Psoas muscle (tissue), 8 donors: Measurements from ENCODE around the gene OSMR. TPM values are rescaled to one million over a fixed set of nuclear protein-coding genes. Genes with fewer than 3 reads are reported as not detected.
"Not testable (repeated sequence)": the region's sequence is repeated elsewhere in the genome, so short reads cannot be mapped to it uniquely, and the experiment has no call there.

Experiments
- ATAC-seq, 4 donors: fragments of 200-7000 bp; cut with Tn5 transposase; one replicate each; pipeline ENCODE4 v1.9.1; 2020; ENCODE audit warnings: moderate library complexity in 3 of 4, mild to moderate bottlenecking in 2 of 4
- DNase-seq, 2 donors: peaks; one replicate each; pipeline ENCODE4 v3.0.0-alpha.2; 2020
- H3K27ac ChIP-seq: fragments of 200-600 bp; one replicate; pipeline ENCODE4 v1.8.0; 2022
- H3K27me3 ChIP-seq, 3 donors: fragments of 200-600 bp in 1 of 3; one replicate each; pipeline versions ENCODE4 v1.6.1 to v1.8.0; 2013 to 2022; ENCODE audit warnings: low read length in 2 of 3, mild to moderate bottlenecking in 2 of 3, moderate library complexity in 1 of 3; ENCODE audit not compliant: insufficient read depth in 3 of 3
- H3K36me3 ChIP-seq, 2 donors: fragments of 200-600 bp in 1 of 2; one replicate each; pipeline versions ENCODE4 v1.6.1 to v1.8.0; 2013 to 2022; ENCODE audit warnings: low read depth in 1 of 2, mild to moderate bottlenecking in 1 of 2, moderate library complexity in 1 of 2; ENCODE audit not compliant: insufficient read depth in 1 of 2
- H3K4me1 ChIP-seq: fragments of 200-600 bp; one replicate; pipeline ENCODE4 v1.8.0; 2022
- H3K4me3 ChIP-seq: fragments of 200-600 bp; one replicate; pipeline ENCODE4 v1.8.0; 2022; ENCODE audit warnings: mild to moderate bottlenecking
- H3K9me3 ChIP-seq: fragments of 200-600 bp; one replicate; pipeline ENCODE4 v1.8.0; 2022
- WGBS, 3 donors: extraction: QIAGEN DNeasy Blood & Tissue Kit; methylation state at CpG; one replicate each; pipeline versions ENCODE4 v1.1.6 to v1.1.7; 2013; 5-methylcytosine and 5-hydroxymethylcytosine counted together
- intact Hi-C, 2 donors: fragments of 100-400 bp; cut with DNase I; formaldehyde crosslinking; loops; one replicate each; pipeline versions ENCODE4 v1.11.0 to v1.14.2; 2022
- polyA plus RNA-seq, 3 donors: library from polyadenylated mRNA; stranded (reverse); fragments of 200-250 nt; gene quantifications; one replicate each; pipeline ENCODE4 v1.2.3, GENCODE V29; 2013
- total RNA-seq, 4 donors: library from RNA; stranded (reverse); fragmentation: NEBNext Ultra II Directional in 2 of 4; extraction: Animal tissue kit (Norgen Biotek cat#: 25700) in 2 of 4; gene quantifications; one replicate each; pipeline versions ENCODE4 v1.2.1 to v1.2.4, GENCODE V29; 2021 to 2023
- TF ChIP-seq, protein P1 (sequence below): fragments of 200-600 bp; IDR thresholded peaks from one replicate; pipeline ENCODE4 v1.8.0; 2022; ENCODE audit warnings: antibody characterized with exemption
- donor health status: healthy with polysubstance abuse.
- donor health status: DM: no; HTN: no; CAD: no; lungs with moderate emphysema.
- donor health status: Bipolar disorder and iron deficiency.
- donor health status: healthy.
- donor health status: DM: yes; HTN: yes; CAD: no.
- donor health status: DM: no; HTN: no; CAD: no.
- donor health status: DM: no; HTN: no; CAD: no.
- donor health status: DM: yes; HTN: yes; CAD: no.

Gene OSMR
- total and polyA plus RNA-seq, 7 donors: 3.2 to 27.0 (median 9.9) TPM

GRCh38 chr5:38854907-38855306, 9.1 kb downstream of the OSMR start:
- intact Hi-C loops: no loop called here
- Histone ChIP-seq H3K27ac (no peak overlapping the region), H3K4me1 (no peaks in the 10 kb centered on the region), H3K27me3 (no peaks in the 10 kb centered on the region), H3K9me3 (no peaks in the 10 kb centered on the region), H3K4me3 (no peak overlapping the region), H3K36me3 (peaks cover 0 to 3% of the 10 kb centered on the region in 2 donors)
- ATAC-seq: no peak
- 81 to 87% (median 87%) methylated on average over 7 of the region's 7 CpGs for WGBS, 3 donors
- TF ChIP-seq, protein P1, sequence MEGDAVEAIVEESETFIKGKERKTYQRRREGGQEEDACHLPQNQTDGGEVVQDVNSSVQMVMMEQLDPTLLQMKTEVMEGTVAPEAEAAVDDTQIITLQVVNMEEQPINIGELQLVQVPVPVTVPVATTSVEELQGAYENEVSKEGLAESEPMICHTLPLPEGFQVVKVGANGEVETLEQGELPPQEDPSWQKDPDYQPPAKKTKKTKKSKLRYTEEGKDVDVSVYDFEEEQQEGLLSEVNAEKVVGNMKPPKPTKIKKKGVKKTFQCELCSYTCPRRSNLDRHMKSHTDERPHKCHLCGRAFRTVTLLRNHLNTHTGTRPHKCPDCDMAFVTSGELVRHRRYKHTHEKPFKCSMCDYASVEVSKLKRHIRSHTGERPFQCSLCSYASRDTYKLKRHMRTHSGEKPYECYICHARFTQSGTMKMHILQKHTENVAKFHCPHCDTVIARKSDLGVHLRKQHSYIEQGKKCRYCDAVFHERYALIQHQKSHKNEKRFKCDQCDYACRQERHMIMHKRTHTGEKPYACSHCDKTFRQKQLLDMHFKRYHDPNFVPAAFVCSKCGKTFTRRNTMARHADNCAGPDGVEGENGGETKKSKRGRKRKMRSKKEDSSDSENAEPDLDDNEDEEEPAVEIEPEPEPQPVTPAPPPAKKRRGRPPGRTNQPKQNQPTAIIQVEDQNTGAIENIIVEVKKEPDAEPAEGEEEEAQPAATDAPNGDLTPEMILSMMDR: no peak
- no peak for DNase-seq

DNA sequence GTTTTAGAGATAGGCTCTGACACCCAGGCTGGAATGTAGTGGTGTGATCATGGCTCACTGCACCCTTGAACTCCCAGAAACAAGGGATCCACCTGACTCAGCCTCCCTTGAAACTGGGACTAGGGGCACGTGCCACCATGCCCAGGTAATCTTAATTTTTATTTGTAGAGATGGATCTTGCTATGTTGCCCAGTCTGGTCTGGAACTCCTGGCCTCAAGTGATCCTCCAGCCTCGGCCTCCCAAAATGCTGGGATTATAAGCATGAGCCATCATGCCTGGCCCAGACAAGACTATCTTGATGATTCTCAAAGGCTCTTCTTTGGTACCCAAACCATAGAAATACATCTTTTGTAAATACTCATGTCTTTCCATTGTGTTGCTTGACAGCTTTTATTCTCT, 10.8 kb downstream of the OSMR start:
- Histone ChIP-seq H3K9me3 (peaks cover 3% of the 10 kb centered on the region), H3K27ac (no peak overlapping the region), H3K36me3 (peaks cover 0 to 3% of the 10 kb centered on the region in 2 donors), H3K4me1 (no peaks in the 10 kb centered on the region), H3K4me3 (no peak overlapping the region), H3K27me3 (no peaks in the 10 kb centered on the region)
- no peak for DNase-seq
- TF ChIP-seq, protein P1: no peak
- 84 to 92% (median 89%) methylated on average over 2 of the region's 2 CpGs for WGBS, 3 donors
- ATAC-seq: no peak
- intact Hi-C loops: no loop called here

DNA sequence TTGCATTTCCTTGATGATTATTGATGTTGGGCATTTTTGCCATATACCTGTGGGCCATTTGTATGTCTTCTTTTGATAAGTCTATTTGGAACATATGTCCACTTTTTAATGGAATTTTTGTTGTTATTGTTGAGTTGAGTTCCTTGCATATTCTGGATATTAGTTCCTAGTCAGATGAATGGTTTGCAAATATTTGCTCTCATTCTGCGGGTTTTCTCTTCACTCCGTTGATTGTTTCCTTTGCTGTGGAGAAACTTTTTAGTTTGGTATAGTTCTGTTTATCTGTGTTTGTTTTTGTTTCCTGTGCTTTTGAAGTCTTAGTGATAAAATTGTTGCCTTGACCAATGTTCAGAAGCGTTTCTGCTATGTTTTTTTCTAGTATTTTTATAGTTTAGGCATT, 13.0 kb downstream of the OSMR start:
- H3K27ac ChIP-seq: no peak overlapping the region
- no peaks in the 10 kb centered on the region for H3K4me1 ChIP-seq
- H3K27me3 ChIP-seq: no peaks in the 10 kb centered on the region
- intact Hi-C loops: no loop called here
- TF ChIP-seq, protein P1: no peak
- peaks cover 7% of the 10 kb centered on the region for H3K9me3 ChIP-seq
- 88 to 91% (median 88%) methylated on average over 3 of the region's 3 CpGs for WGBS, 3 donors
- no peak for DNase-seq
- H3K4me3 ChIP-seq: no peak overlapping the region
- H3K36me3 ChIP-seq: peaks cover 0 to 3% of the 10 kb centered on the region in 2 donors
- ATAC-seq: no peak

- H3K4me1 ChIP-seq, intact Hi-C loops, H3K36me3 ChIP-seq, H3K4me3 ChIP-seq, DNase-seq, ATAC-seq, H3K27ac ChIP-seq, H3K27me3 ChIP-seq: not testable (repeated sequence)
- WGBS, 3 donors: 95 to 98% (median 98%) methylated on average over 16 to 37 of the region's 64 CpGs
- H3K9me3 ChIP-seq: peaks cover 16% of the 10 kb centered on the region
Observed at GRCh38 chr5:38861986-38862770, 16.4 kb downstream of the OSMR start.

DNA sequence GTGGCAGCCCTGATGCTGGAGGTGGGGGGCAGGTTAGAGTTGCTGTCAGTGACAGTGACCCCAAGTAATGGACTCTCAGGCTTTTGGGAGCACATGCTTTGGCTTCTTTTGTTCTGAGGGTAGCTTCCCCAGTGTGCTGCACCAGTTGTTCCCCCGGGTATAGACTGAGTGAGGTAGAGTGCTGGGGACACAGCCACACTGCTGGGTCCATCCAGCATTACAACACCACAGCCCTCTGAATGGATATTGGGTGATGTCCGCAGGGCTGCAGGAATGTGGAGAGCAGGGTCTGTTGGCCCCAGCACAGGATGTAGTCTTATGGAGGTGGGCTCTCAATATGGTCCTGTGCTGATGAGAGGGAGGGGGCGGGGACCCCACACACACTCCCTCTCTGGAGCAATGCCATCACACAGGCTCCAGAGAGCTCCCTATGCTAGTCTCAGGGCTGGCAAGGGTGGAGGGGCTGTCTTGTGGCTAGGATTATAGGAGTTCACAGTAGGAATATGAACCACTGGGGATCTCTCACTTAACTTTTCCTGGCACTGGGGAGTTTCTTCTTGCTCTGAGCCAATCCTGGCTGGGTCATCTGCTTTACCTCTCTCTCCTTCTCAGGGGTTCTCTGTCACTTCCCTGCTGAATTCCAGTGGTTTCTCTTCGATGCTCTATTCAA, 20.7 kb downstream of the OSMR start:
- Histone ChIP-seq H3K27ac (no peak overlapping the region), H3K9me3 (peaks cover 13% of the 10 kb centered on the region), H3K27me3 (no peaks in the 10 kb centered on the region), H3K36me3 (peaks cover 0 to 4% of the 10 kb centered on the region in 2 donors), H3K4me3 (no peak overlapping the region), H3K4me1 (no peaks in the 10 kb centered on the region)
- intact Hi-C loops: no loop called here
- ATAC-seq: peak in 1 of 4 donors; percentile 35
- no peak for DNase-seq
- WGBS, 3 donors: 90 to 95% (median 90%) methylated on average over 4 of the region's 4 CpGs
- TF ChIP-seq, protein P1: no peak
